HCT116 (cell line): Measurements from ENCODE around the gene GPC5.

Source experiments
- CTCF ChIP-seq, 3 experiments: fragments of 200-600 bp in 1 of 3; sonication (generic) in 1 of 3; IDR thresholded peaks in 2 of 3; conservative IDR thresholded peaks in 1 of 3; 2 replicates each; pipeline ENCODE4 v1.5.1; 2012 to 2017; ENCODE audit warnings: low read depth in 2 of 3, low read length in 2 of 3, antibody characterized with exemption in 1 of 3, borderline replicate concordance in 1 of 3, control low read depth in 1 of 3, mild to moderate bottlenecking in 1 of 3, mixed read lengths in 1 of 3, mixed run types in 1 of 3, moderate library complexity in 1 of 3; ENCODE audit not compliant: insufficient read depth in 1 of 3
- EZH2 ChIP-seq: fragments of 200-600 bp; sonication (generic); IDR thresholded peaks from 2 replicates; pipeline ENCODE4 v1.6.1; 2017; ENCODE audit warnings: antibody characterized with exemption, mixed run types
- JUND ChIP-seq: IDR thresholded peaks from 2 replicates; pipeline ENCODE4 v1.6.1; 2012
- POLR2A ChIP-seq: IDR thresholded peaks from 2 replicates; pipeline ENCODE4 v1.7.0; 2011; ENCODE audit warnings: borderline replicate concordance; ENCODE audit not compliant: insufficient read depth, insufficient read length; ENCODE audit errors: extremely low read depth
- POLR2AphosphoS5 ChIP-seq: IDR thresholded peaks from 2 replicates; pipeline ENCODE4 v1.6.1; 2011; ENCODE audit warnings: mild to moderate bottlenecking, low read depth, low read length, moderate library complexity

- TF ChIP-seq POLR2A = no peak
- TF ChIP-seq CTCF (IDR thresholded peaks at IDR 0.05 in 2 of 3, conservative IDR thresholded peaks at IDR 0.05 in 1 of 3; ENCODE audit: borderline replicate concordance in 1 of 3, insufficient read depth in 1 of 3, low read depth in 2 of 3, low read length in 2 of 3) = no peak
- TF ChIP-seq POLR2AphosphoS5 = no peak
- TF ChIP-seq EZH2 = no peak
- no peak for TF ChIP-seq JUND
Measured at GRCh38 chr13:91598655-91599054, 200.2 kb downstream of the GPC5 start.
